DMS153 treated with DMSO at 0.1 percent for 48 hours (cell line): Measurements from ENCODE around the gene TSPAN5.
"Not testable (repeated sequence)": the region's sequence is repeated elsewhere in the genome, so short reads cannot be mapped to it uniquely, and the experiment has no call there.

Experiments used
- DNase-seq: peaks from one replicate; lab custom pipeline; 2025; ENCODE audit not compliant: unreplicated experiment; lab: John Stamatoyannopoulos, UW

Gene TSPAN5

DNA sequence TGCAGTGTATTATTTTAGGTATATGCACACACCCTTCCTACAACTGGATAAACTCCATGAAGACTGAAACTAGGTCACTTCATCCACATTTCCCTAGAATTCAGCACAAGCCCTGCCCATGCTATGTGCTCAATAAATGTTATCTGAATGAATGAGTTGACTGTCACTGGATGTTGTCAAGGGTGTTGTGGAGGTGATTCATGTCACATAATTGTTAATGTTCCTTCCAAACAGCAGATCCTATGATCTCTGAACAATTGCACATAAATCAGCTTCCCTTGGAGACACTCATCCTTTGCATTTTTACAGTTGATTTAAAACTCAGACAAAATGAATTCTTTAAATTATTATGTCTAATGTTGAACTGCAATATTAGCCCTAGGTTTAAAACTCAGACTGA is 154.7 kb downstream of the TSPAN5 start:
- no peak for DNase-seq

DNA sequence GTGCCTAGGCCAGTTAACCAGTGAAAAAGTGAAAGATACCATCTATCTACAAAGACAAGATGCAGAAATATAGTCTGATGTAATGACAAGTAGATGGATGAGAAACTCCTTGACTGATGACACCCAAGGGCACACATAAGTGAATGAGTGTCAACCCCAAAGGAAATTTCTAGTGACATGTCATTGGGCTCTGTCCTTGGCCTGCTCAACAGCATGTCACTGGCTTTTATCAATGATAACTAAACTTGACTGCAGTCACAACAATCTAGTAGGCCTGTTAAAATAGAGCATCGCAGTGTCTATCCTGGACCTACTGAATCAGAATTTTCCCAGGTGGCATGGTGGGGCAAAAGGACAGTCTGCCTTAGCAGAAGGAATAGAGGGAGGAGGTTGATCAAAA is 155.8 kb downstream of the TSPAN5 start:
- DNase-seq = no peak

DNA sequence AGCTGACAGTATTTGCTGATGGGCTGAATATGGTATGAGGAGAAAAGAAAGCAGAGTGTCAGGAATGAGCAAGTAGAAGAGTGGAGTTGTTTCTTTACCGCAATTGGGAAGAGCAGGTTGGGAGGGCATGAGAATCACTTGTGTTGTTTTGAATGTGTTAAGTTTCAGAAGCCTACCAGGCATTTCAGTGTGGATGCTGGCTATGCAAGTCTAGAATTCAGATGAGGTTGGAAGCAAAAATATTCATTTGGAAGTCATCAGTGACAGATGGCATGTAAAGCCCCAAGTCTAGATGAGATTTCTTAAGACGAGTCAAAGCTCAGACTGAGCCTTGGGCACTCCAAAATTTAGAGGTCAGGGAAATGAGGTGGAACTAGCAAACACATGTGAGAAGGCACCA is 156.4 kb downstream of the TSPAN5 start:
- DNase-seq = no peak

DNA sequence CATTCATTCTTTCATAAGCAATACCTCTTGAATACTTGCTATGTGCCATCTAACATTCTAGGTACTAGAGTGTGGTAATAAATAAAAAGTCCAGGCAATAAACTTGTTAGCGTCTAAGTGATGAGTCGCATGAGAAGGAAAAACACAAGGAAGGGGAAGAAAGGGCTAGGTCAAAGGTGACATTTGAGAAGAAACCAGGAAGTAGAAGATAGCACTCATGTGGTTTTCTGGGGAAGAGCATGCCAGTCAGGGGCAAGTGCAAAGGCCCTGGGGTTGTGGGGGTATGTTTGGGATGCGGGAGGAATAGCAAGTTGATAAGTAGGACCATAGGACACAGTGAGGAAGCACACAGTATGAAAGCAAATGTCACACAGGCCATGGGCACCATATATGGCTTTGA is 157.0 kb downstream of the TSPAN5 start:
- DNase-seq = no peak

DNA sequence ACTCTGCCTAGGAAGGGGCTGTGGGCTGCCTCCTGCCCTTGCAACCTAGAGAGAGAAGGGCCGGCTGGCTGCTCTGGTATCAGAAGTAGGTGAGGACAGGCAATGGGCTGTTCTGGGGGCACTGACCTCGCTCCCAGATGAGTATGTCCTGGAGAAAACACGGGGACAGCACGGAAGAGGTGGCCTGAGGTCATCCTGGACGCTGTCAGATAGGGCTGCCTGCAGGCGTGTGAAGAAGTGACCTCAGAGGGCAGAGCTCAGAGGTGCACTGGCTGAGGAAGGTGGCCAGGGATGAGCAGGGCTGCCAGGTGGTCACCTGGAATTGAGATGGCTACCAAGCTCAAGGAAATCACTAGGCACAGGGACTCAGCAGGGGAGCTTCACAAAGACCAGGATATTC is 159.6 kb downstream of the TSPAN5 start:
- no peak for DNase-seq

DNA sequence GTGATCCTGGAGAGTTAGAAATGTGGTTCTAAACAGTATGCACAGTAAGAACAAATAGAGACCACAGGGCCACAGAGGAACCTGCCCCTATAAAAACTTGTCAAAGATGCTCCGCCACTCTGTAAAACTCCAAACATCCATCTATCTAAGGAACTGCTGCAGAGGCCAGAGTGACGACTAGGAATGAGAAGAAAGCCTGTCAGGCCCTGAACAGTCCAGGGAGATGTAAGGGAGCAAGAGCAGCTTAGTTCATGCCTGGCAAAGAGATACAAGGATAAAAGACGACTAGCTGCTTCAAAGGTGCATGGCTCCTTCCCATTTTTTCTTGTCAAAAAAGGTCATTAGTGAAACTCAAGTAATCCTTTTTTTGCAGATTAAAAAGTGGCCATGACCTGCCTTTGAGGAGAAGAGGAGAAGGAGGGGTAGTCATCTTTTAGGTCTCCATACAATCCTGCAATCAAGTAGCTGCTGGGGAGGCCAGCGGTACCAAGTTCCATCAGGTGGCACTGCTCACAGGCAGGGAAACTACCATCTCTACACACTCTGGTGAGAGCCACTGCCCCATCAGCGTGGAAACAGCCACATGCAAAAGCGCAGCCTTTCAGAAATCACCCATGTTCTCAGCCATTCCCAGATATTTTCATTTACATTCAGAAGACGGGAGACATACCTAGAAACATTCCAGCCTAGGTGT is 162.1 kb downstream of the TSPAN5 start:
- DNase-seq = no peak

DNA sequence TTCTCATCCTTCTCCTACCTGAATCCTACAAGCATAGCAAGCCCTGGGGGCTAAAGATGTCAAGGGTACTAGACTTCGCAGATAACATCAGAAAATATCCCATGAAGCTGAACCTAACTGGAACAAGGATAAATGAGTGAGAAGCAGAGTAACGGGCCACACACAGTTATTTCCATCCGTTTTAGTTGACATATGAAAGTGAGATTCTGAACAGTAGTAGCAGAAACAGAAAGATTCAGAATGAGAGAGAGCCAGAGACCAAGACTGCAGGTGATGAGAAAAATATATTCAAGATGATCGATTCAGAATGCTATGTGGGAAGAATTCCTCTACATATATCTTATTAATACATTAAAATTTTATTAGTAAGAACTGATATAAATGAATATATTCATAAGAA is 165.1 kb downstream of the TSPAN5 start:
- DNase-seq = no peak

DNA sequence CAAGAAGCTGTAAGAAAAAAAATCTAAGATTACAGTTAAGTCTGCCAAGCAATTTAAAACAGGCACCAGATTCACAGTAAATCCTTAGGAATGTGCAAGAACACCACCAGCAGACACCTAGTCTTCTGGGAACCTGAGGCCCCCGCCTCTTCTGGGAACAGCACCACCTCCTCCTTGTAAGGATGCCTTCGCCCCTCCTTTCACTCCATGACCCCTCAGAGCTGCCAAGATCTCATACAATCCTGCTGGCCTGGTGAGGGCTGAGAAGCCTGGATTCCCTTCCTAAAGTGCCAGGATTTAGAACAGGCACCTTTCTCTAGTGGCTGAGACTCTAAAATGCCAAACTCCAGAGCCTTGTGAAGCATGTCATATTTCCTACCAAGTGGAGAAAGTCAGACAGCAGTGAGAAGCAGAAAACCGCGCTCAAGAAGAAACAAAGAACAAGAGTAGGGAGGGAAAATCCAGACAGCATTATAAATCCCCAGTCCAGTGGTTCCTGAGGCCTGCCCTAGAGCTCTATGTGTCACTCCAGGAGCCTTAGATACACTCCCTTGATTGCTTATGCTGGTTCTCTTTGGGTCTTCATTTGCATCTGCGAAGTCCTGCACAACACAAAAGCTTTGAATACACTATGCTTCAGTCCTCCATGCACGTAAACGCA is 166.4 kb downstream of the TSPAN5 start:
- DNase-seq = no peak

DNA sequence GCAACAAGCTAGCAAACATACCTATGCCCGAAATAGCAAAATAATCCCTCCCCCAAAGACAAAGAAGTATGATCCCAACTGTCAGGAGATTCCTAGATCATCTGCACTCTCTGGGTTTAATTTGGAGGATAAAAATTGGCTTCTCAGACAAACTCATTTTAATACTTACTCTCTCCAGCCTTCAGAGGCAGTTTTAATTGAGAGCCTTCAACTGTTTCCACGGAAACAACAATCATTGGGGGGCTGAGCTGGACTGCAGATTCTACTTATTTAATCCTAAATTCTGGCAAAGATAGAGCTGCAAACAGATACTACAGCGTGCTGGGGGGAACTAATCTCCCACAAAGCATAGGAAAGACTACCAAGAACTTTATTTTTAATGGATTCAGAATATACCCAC is 168.2 kb downstream of the TSPAN5 start:
- no peak for DNase-seq

DNA sequence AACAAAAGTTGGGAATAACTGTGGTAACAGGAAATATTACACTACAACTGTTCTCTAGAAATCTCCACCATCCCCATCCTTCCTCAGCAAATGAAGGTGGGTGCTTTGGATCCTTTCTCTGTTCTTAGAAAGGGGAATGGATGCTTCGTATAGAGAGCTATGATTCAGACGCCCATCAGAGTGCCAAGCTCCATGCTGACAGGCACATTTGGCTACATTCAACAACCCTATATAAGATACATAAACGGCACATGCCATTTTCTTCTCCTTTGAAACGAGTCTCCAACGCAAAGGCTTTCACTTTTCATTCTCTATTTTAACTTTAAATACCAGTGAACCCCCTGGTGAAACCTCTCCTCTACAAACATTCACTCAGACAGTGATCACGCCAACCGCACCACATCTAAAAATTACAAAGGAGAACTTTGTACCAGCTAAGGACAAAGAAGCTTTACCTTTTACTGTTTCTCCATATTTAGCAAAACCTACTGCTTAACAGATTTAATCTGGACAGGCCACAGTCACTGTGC is 172.5 kb downstream of the TSPAN5 start:
- no peak for DNase-seq

DNA sequence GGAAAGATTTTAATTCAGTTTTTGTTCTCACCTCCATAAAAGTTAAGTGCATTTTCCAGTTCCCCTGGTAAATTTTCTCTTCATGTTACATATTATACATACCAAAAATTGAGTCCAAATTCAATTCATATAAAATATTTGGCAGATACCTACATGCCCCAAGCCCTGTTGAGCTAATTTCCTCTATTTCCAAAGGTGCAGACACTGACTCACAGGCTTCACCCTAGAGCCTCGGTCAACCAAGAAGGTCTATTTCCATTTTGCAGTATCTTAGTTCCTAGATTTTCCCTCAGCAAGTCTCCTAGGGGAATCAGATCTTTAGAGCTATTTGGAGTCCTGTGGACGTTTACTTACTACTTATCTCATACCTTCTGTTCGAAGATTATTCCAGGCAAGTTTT is 174.4 kb downstream of the TSPAN5 start:
- no peak for DNase-seq

DNA sequence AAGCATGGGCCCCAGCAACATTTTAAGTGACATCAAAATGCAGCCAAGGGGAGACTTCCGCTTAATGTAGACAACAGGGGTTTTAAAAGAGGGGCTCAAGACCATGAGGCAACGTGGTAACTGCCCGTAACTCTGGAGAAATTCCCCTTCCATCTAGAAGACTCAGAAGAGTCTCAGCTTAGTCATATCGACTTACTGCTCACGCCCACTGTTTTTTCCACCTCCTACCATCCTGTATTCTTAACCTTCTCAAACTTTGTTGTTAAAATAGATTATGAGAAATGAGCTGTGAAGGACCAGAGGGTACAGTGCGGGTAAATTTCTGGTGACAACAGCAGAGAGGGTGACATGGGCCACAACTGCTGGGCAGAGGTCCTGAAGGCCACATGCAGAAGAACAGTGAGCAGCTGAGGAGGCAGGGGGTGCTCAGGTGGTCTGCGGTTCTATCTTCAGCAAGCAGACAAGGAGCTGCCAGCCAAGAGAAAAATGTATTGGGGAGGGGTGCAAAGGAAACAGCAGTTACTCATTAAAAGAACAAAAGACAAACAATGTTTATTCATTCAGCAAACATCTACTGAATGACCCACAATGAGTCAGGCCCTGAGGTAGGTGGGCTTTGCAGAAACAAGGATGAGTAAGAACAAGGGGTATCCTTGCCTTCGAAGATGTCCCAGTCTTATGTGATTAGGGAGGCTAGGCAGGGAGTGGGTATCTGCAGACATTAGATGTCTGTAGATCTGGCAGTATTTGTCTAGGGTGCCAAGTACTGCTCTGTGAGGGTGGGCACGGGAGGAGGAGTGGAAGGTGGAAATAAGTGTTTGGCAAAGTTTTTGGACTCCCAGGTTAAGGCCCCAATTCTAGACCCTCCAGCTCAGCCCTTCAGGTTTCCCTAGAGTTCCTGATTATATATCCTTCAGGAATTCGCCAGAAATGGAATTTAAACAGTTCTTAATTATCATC is 175.3 kb downstream of the TSPAN5 start:
- DNase-seq = no peak

DNA sequence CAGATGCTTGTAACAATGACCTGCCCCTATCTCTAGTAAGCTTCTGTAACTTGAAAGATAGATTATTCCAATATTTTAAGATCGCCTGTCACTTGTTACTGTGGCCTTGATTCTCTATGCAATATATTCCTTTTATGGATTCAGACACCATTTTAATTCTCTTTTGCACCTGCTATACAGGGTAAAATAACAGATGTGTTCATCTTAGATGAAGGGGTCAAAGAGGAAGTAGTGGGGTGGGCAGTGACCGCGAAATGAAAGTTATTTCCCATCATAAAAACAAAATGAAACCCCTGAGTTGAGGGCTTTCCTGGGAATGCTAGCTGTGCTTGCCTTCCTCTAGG is 175.9 kb downstream of the TSPAN5 start:
- DNase-seq = no peak

DNA sequence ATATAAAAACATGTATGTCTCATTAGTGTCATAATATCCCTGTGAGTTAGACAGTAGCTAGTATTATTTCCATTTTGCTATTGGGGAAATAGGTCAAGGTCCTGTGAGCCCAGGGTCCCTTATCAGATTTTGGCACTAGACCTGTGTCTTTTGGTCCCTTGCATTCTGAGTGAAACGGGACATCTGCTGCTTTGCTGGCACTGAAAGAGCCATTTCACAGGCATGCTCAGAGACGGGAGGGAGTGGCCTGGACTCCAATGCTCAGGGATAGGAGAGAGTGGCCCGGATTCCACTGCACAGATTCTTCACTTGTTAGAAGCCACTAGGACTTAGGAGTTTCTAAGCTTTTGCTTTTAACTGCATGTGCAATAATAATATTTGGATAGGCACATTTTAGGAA is 177.2 kb downstream of the TSPAN5 start:
- DNase-seq = no peak

DNA sequence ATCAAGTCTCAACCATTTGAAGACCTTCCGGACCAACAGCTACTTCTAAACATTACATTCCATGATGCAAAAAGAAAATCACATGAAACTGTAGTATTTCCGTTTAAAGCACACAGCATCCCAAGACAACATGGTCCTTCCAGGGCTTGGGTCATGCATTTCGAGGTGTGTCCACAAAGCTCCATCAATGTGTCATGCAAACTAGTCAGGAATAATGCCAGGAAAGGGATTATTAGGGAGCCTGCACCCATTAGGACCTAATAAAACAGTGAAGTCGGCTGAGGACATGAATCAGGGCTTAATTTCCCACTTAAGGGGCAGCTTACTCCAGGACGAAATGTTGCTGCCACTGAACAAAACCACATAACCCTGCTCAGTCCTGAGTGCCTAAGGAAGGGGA is 177.9 kb downstream of the TSPAN5 start:
- DNase-seq = no peak

DNA sequence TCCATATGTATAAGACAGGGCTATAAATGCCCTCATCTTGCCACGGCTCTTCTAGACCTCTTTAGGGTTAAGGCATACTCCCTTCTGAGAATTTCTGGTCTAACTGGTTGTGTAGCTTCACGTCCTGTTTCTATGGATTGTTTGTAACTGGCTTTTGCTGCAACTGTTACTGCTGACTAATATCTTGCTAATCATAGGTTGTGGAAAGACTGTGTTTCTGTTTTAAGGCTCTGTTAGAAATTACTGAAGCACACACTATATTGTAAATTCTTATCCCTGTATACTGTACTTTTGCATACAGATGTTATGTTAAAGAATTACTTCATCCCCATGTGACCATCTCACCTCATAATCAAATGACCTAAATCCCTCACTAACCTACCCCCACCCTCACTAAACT is 178.8 kb downstream of the TSPAN5 start:
- not testable (repeated sequence) for DNase-seq

DNA sequence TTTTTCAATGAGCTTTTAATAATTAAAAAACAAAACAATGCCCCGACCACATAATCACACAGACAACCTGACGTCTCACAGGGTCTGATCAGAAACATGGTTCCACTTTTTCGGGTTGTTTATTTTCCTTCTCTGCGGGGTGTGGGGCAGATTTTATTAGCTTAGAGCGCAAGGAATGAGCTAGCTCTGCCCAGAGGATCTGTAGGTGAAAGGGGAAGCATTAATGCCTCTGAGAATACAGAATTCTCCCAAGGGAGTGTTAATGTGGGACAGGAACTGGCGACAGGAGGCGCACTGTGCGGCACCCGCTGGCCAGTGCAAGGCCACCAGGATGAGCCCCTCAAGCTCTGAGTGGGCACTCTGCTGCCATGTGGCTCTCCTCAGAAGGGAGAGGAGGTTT is 181.5 kb downstream of the TSPAN5 start:
- DNase-seq = no peak

DNA sequence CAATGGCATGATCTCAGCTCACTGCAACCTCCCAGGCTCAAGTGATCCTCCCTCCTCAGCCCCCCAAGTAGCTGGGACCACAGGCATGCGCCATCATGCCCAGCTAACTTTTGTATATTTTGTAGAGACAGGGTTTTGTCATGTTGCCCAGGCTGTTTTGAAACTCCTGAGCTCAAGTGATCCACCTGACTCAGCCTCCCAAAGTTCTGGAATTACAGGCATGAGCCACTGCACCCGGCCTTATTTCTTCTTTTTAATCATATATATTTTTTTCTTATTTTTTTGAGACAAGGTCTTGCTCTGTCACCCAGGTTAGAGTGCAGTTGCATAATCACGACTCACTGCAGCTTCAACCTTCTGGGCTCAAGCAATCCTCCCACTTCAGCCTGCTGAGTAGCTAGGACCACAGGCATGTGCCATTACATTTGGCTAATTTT is 184.0 kb downstream of the TSPAN5 start:
- no peak for DNase-seq

DNA sequence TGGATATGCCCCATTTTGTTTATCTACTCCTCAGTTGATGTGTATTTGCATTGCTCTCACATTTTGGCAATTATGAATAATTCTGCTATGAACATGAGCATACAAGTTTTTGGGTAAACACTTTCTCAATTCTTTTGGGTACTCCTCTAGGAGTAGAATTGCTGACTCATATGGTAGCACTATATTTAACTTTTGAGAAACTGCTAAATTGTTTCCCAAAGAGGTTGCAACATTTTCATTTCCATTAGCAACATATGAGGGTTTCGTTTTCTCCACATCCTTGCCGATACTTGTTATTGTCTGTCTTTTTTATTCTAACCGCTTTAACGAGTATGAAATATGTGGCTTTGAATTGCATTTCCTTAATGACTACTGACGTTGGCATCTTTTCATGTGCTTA is 185.4 kb downstream of the TSPAN5 start:
- DNase-seq = no peak

DNA sequence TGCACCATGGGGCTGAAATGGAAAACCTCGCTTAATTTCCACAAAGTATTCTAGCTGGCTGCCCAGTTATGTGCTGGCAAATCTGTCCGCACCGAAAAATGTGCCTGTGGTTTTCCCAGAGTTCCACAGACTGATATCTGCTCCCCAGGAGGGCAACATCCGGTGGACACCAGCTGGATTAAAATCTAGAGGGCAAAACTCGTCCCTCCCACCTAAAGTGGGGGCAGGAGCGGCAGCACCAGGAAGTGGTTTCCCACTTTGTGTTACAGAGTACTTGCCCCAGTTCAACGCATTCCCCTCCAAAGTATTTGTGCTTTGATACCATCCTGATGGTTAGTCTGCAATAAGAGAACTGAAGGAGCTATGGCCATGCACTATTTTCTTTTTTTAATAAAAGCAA is 187.6 kb downstream of the TSPAN5 start:
- DNase-seq = no peak

DNA sequence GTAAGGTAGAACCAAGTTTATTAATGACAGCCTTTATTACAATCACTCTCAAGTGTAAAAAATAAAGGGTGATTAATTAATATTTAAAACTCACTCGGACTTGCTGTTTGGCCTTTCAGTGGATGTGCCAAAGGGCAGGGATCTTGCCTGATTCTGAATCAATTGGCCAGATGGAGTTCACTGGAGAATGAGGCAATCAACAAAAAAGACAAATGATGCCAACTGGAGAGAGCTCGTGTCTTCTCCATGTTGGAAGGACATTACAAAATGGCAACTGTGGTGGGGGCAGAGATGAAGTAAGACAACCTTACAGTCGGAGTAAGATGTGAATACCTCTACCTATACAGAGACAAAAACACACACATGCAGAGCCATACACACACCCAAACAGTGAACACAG is 188.0 kb downstream of the TSPAN5 start:
- no peak for DNase-seq

DNA sequence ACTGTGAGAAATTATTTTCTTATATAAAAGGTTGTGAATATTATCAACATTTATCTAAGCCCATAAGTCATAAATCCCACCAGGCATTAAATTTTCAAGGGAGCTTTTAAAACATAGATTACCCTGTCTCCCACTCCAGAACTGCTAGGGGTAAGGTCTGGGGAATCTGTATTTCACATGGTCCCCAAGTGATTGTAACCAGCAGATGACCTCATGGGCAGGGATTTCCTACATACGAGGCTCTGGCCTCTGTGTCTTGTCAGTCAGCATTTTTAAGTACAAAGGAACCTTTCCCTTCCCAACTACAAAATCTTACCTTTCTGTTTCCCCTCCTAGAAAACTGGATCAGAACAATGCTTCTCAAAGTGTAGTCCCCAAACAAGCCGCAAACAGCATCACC is 188.6 kb downstream of the TSPAN5 start:
- no peak for DNase-seq
